ENCODE measurements around the gene GPC4. TPM values are rescaled to one million over a fixed set of nuclear protein-coding genes. Genes with fewer than 3 reads are reported as not detected.

The GPC4 gene
- total RNA-seq, 1 experiment from 2014 or later, result 1.2 TPM

GRCh38 chrX:133258481-133258880, 156.8 kb downstream of the GPC4 start:
- H3K27me3 Mint-ChIP-seq (ENCODE audit: insufficient read depth, unreplicated experiment), result no peaks in the 10 kb centered on the region
- no peaks in the 10 kb centered on the region for H3K4me1 Mint-ChIP-seq (ENCODE audit: low read depth, unreplicated experiment)
- H3K36me3 Mint-ChIP-seq (ENCODE audit: insufficient read depth, unreplicated experiment), result no peaks in the 10 kb centered on the region
- no peaks in the 10 kb centered on the region for H3K27me3 ChIP-seq (replicated peaks; ENCODE audit: control insufficient read depth, insufficient read depth, low read length)
- no peaks in the 10 kb centered on the region for H3K4me1 ChIP-seq
- H3K9me3 ChIP-seq, result no peaks in the 10 kb centered on the region
- ChIA-PET POLR2A (no interaction called here), CTCF (no interaction called here)
- TF ChIP-seq, protein P1, sequence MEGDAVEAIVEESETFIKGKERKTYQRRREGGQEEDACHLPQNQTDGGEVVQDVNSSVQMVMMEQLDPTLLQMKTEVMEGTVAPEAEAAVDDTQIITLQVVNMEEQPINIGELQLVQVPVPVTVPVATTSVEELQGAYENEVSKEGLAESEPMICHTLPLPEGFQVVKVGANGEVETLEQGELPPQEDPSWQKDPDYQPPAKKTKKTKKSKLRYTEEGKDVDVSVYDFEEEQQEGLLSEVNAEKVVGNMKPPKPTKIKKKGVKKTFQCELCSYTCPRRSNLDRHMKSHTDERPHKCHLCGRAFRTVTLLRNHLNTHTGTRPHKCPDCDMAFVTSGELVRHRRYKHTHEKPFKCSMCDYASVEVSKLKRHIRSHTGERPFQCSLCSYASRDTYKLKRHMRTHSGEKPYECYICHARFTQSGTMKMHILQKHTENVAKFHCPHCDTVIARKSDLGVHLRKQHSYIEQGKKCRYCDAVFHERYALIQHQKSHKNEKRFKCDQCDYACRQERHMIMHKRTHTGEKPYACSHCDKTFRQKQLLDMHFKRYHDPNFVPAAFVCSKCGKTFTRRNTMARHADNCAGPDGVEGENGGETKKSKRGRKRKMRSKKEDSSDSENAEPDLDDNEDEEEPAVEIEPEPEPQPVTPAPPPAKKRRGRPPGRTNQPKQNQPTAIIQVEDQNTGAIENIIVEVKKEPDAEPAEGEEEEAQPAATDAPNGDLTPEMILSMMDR (IDR thresholded peaks at IDR 0.05; ENCODE audit: insufficient read depth in 1 of 2, low read depth in 1 of 2, low read length in 1 of 2, severe bottlenecking in 1 of 2, unreplicated experiment in 1 of 2), result no peak
- BruUV-seq (replicated peaks), result no TSS peak
- H3K4me3 ChIP-seq (ENCODE audit: low read depth, low read length), result no peak overlapping the region
- intact Hi-C loops (cut with micrococcal nuclease; ENCODE audit: unreplicated experiment), result no loop called here
- no peaks in the 10 kb centered on the region for H3K9me3 Mint-ChIP-seq (ENCODE audit: unreplicated experiment)
- H3K4me3 Mint-ChIP-seq (ENCODE audit: unreplicated experiment), result no peak overlapping the region
- no peak for DNase-seq
- no peaks in the 10 kb centered on the region for H3K36me3 ChIP-seq (ENCODE audit: control insufficient read depth, insufficient read depth, low read length)
- H3K27ac Mint-ChIP-seq (ENCODE audit: unreplicated experiment), result no peak overlapping the region

DNA sequence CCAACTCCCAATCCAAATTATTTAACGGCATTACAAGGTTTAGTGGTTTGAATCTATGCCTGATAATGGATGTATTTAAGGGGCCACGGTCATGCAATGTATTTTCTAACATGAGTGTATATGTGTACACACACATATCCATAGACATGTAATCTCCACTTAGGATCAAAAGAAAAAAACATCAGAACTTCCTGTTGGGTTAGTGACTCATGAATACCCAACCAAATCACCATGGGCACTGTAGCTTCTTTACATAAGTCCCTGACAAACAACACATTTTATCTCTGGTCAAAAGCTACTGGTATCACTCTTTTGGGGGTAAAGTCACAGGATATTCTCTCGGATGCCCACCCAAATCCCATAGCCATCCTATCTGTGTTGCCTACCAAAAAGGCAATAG, 160.6 kb downstream of the GPC4 start:
- Mint-ChIP-seq H3K9me3 (ENCODE audit: unreplicated experiment) (no peaks in the 10 kb centered on the region), H3K27ac (ENCODE audit: unreplicated experiment) (no peak overlapping the region), H3K27me3 (ENCODE audit: insufficient read depth, unreplicated experiment) (no peaks in the 10 kb centered on the region), H3K4me3 (ENCODE audit: unreplicated experiment) (no peak overlapping the region), H3K36me3 (ENCODE audit: insufficient read depth, unreplicated experiment) (no peaks in the 10 kb centered on the region), H3K4me1 (ENCODE audit: low read depth, unreplicated experiment) (no peaks in the 10 kb centered on the region)
- no peaks in the 10 kb centered on the region for H3K27me3 ChIP-seq (replicated peaks; ENCODE audit: control insufficient read depth, insufficient read depth, low read length)
- intact Hi-C loops (cut with micrococcal nuclease; ENCODE audit: unreplicated experiment), result no loop called here
- H3K4me3 ChIP-seq (ENCODE audit: low read depth, low read length), result no peak overlapping the region
- no peaks in the 10 kb centered on the region for H3K4me1 ChIP-seq
- ChIA-PET POLR2A (no interaction called here), CTCF (no interaction called here)
- H3K36me3 ChIP-seq (ENCODE audit: control insufficient read depth, insufficient read depth, low read length), result no peaks in the 10 kb centered on the region
- no peaks in the 10 kb centered on the region for H3K9me3 ChIP-seq
- no TSS peak for BruUV-seq (replicated peaks)
- TF ChIP-seq, protein P1 (IDR thresholded peaks at IDR 0.05; ENCODE audit: insufficient read depth in 1 of 2, low read depth in 1 of 2, low read length in 1 of 2, severe bottlenecking in 1 of 2, unreplicated experiment in 1 of 2), result no peak
- DNase-seq, result no peak

- Mint-ChIP-seq H3K4me1 (ENCODE audit: low read depth, unreplicated experiment) (no peaks in the 10 kb centered on the region), H3K4me3 (ENCODE audit: unreplicated experiment) (no peak overlapping the region), H3K9me3 (ENCODE audit: unreplicated experiment) (no peaks in the 10 kb centered on the region), H3K27ac (ENCODE audit: unreplicated experiment) (no peak overlapping the region), H3K36me3 (ENCODE audit: insufficient read depth, unreplicated experiment) (no peaks in the 10 kb centered on the region), H3K27me3 (ENCODE audit: insufficient read depth, unreplicated experiment) (no peaks in the 10 kb centered on the region)
- Histone ChIP-seq H3K27me3 (replicated peaks; ENCODE audit: control insufficient read depth, insufficient read depth, low read length) (no peaks in the 10 kb centered on the region), H3K36me3 (ENCODE audit: control insufficient read depth, insufficient read depth, low read length) (no peaks in the 10 kb centered on the region), H3K9me3 (no peaks in the 10 kb centered on the region), H3K4me1 (no peaks in the 10 kb centered on the region), H3K4me3 (ENCODE audit: low read depth, low read length) (no peak overlapping the region)
- intact Hi-C loops (cut with micrococcal nuclease; ENCODE audit: unreplicated experiment), result no loop called here
- DNase-seq, result no peak
- TF ChIP-seq, protein P1 (IDR thresholded peaks at IDR 0.05; ENCODE audit: insufficient read depth in 1 of 2, low read depth in 1 of 2, low read length in 1 of 2, severe bottlenecking in 1 of 2, unreplicated experiment in 1 of 2), result no peak
- ChIA-PET POLR2A (no interaction called here), CTCF (no interaction called here)
- no TSS peak for BruUV-seq (replicated peaks)
Measured at GRCh38 chrX:133251204-133251603, 164.1 kb downstream of the GPC4 start.
